GM13977 (cell line): ENCODE measurements around the gene MPG.

Source experiments
- DNase-seq: peaks from one replicate; pipeline ENCODE4 v3.0.0; 2012; ENCODE audit warnings: low spot score
- CTCF ChIP-seq: IDR thresholded peaks from 2 replicates; pipeline ENCODE4 v1.5.1; 2012; ENCODE audit warnings: mild to moderate bottlenecking, control low read depth; ENCODE audit not compliant: insufficient read depth; ENCODE audit errors: extremely low read depth, missing control alignments
- in situ Hi-C: fragments of 300-500 bp; cut with MboI; formaldehyde crosslinking; loops from one replicate; pipeline ENCODE4 v1.12.0; 2022; ENCODE audit warnings: low sequenced_read_pairs, low pct_unique_long_range_greater_than_20kb, mixed read lengths, inconsistent platforms; ENCODE audit not compliant: unreplicated experiment

Gene MPG

GRCh38 chr16:58491-59439, 19.3 kb upstream of the MPG start:
- no peak for DNase-seq
- in situ Hi-C loops, result no loop called here
- no peak for TF ChIP-seq CTCF

- no peak for DNase-seq
- no peak for TF ChIP-seq CTCF
- in situ Hi-C loops, result no loop called here
Measured at GRCh38 chr16:59440-60059, 18.5 kb upstream of the MPG start.

GRCh38 chr16:60166-60565, 17.9 kb upstream of the MPG start:
- in situ Hi-C loops, result no loop called here
- DNase-seq, result no peak
- TF ChIP-seq CTCF, result no peak

GRCh38 chr16:60929-61878, 16.8 kb upstream of the MPG start:
- in situ Hi-C loops, result no loop called here

GRCh38 chr16:61879-62281, 16.1 kb upstream of the MPG start:
- no peak for DNase-seq
- in situ Hi-C loops, result no loop called here
- TF ChIP-seq CTCF, result no peak

More at GRCh38 chr16:60929-61878, 16.8 kb upstream of the MPG start:
- TF ChIP-seq CTCF, result no peak
- no peak for DNase-seq

GRCh38 chr16:62283-62967, 15.6 kb upstream of the MPG start:
- in situ Hi-C loops, result no loop called here
- TF ChIP-seq CTCF, result no peak
- DNase-seq, result no peak
